Measurements from ENCODE around the gene BAMBI.

- TF ChIP-seq CTCF (IDR thresholded peaks at IDR 0.05) (no peak), EP300 (IDR thresholded peaks at IDR 0.05) (no peak), POLR2AphosphoS5 (IDR thresholded peaks at IDR 0.05) (no peak), POLR2A (IDR thresholded peaks at IDR 0.05) (no peak)
These were observed 25.2 kb upstream of the BAMBI start for GRCh38 chr10:28652106-28652505.

All from sigmoid colon (tissue), 4 donors.